ENCODE measurements around the gene ARHGAP42. TPM values are rescaled to one million over a fixed set of nuclear protein-coding genes. Genes with fewer than 3 reads are reported as not detected.

Gene ARHGAP42
- total RNA-seq, 2 experiments from 2014 or later: not detected

DNA sequence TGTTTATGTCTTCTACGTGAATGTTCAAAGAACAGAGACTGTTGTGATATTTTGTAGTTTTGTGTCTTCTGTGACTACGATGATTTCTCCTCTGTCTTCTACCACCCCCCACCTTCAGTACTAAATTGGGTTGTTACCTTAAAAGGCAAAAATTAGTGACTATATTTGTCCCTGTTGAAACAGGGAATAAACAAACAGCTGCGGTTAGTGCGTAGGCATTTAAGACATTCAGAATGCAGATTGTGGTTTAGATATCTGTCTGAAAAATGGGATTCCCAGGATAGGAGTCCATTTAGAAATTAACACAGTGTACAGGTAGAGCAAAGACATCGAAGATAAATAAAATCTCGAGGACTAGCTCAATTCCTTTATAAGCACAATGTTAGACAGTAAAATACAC, 15.6 kb upstream of the ARHGAP42 start:
- Mint-ChIP-seq H3K4me3 (no peak overlapping the region), H3K36me3 (ENCODE audit: low read depth) (no peaks in the 10 kb centered on the region), H3K9me3 (peaks cover 4% of the 10 kb centered on the region), H3K4me1 (no peaks in the 10 kb centered on the region), H3K27me3 (no peaks in the 10 kb centered on the region), H3K27ac (no peak overlapping the region)
- no peak for DNase-seq
- POLR2A ChIA-PET: no interaction called here
- CTCF ChIA-PET: no interaction called here

DNA sequence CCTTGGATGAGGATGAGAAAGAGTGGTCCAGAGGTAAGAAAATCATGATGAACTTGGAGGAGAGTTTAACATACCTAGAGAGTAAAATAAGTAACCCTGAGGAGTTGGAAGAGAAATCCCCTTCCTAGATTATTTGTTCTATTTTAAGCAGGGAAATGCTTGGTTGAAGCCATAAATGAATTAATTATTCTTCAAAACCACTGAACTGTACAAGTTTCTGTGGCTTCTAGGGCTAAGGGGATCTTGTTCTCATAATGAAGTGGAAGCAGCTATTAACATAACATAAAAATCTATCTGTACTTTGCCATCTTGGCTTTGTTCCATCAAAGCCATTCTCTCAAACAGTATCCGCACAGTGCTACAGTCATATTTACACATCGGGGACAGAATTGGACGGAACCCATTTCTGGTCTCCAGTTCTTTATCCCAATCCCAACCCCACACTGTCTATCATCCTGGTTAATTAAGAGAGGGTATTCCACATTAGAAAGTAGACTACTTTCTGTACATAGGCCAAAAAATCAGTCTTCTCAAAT, 14.5 kb upstream of the ARHGAP42 start:
- DNase-seq: no peak
- no peak overlapping the region for H3K27ac Mint-ChIP-seq
- CTCF ChIA-PET: no interaction called here

DNA sequence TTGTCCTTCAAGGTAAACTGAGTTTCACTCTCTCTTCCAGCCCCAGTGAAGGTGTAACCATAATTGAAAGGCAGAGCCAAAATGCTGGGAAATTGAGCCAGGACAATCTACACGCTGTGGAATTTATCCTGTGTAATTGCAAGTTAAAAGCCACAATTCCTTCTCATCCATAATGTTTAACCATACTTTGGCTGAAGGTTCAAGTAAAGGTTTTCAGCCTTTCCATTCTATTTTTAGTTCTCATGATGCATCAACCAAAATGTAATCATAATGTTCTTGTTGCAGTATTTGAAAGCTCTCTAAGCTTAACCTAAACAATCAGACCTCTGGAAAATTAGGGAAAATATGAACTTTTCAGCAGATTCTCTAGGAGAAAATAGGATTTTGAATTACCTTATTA, 14.0 kb upstream of the ARHGAP42 start:
- H3K36me3 Mint-ChIP-seq (ENCODE audit: low read depth): no peaks in the 10 kb centered on the region
- ChIA-PET CTCF (interaction anchor here (0.6 kb wide), 1 partner anchor 9 kb away, joined by 3 read pairs; no protein-coding TSS in a partner anchor), POLR2A (no interaction called here)
- H3K9me3 Mint-ChIP-seq: peaks cover 9% of the 10 kb centered on the region
- no peak for DNase-seq
- H3K27me3 Mint-ChIP-seq: no peaks in the 10 kb centered on the region
- H3K27ac Mint-ChIP-seq: no peak overlapping the region
- H3K4me1 Mint-ChIP-seq: no peaks in the 10 kb centered on the region
- no peak overlapping the region for H3K4me3 Mint-ChIP-seq

More for the DNA sequence above, 14.5 kb upstream of the ARHGAP42 start:
- H3K4me3 Mint-ChIP-seq: no peak overlapping the region
- no peaks in the 10 kb centered on the region for H3K27me3 Mint-ChIP-seq
- POLR2A ChIA-PET: no interaction called here
- H3K4me1 Mint-ChIP-seq: no peaks in the 10 kb centered on the region
- H3K36me3 Mint-ChIP-seq (ENCODE audit: low read depth): no peaks in the 10 kb centered on the region
- H3K9me3 Mint-ChIP-seq: peaks cover 9% of the 10 kb centered on the region

DNA sequence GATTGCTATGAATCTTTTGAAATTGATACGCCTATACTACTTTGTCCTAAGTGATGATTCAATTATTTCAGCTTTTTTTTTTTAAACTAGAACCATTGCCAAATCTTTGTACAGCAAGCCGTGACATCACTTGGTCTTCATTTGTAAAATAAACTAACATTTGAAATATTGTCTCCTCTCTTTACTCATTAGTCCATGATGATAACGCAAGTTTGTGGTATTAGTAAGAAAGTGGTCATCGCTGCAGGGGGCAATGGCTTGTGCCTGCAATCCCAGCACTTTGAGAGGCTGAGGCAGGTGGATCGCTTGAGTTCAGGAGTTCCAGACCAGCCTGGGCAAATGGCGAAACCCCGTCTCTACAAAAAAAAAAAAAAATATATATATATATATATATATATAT, 12.9 kb upstream of the ARHGAP42 start:
- Mint-ChIP-seq H3K27me3 (no peaks in the 10 kb centered on the region), H3K4me1 (no peaks in the 10 kb centered on the region), H3K4me3 (no peak overlapping the region), H3K36me3 (ENCODE audit: low read depth) (no peaks in the 10 kb centered on the region), H3K9me3 (peaks cover 9% of the 10 kb centered on the region), H3K27ac (no peak overlapping the region)
- DNase-seq: no peak
- POLR2A ChIA-PET: no interaction called here
- CTCF ChIA-PET: no interaction called here

DNA sequence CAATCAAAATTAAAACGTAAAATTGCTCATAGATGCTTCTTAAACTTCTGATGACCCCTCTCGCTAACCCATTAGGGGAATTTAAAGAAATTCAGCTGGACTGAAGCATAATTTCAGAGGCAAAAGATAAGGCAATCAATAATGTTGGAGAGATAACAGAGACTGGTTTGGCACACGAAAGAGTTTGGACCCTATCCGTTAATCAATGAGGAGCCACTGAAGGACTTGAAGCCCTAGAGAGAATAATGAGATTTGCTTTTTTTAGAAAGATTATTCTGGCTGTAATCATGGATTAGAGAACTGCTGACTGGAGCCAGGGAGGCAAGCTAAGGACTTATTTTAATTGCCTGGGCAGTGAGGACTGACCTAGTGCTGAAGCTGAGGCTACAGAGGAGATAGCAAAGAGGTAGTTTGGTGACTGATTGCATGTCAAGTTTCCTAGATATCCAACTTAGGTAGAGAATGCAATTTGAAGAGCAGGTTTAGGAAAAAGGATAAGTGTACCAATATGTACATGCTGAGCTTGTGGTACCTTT, 11.9 kb upstream of the ARHGAP42 start:
- no peak for DNase-seq
- POLR2A ChIA-PET: no interaction called here
- Mint-ChIP-seq H3K9me3 (peaks cover 9% of the 10 kb centered on the region), H3K27ac (no peak overlapping the region), H3K4me1 (no peaks in the 10 kb centered on the region), H3K36me3 (ENCODE audit: low read depth) (no peaks in the 10 kb centered on the region), H3K4me3 (no peak overlapping the region), H3K27me3 (no peaks in the 10 kb centered on the region)
- CTCF ChIA-PET: no interaction called here

DNA sequence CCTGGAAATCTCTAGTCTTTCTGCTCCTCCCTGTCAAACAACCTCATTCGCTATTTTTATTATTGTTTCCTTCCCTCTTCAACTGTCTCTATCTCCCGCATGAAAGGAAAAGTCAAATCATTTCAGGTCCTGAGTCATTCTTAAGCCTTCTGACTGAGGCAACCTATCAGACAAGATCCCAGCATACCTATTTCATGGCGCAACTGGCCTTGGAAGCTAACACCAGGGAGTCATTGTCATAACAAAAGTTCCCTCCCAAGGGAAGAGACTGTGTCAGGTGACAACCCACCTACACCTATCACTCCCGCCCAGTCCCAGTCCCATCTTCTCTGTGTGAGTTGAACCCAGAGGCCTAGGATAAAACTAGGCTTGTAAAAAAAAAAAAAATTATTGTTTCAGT, 10.2 kb upstream of the ARHGAP42 start:
- no peak for DNase-seq
- POLR2A ChIA-PET: no interaction called here
- Mint-ChIP-seq H3K27ac (no peak overlapping the region), H3K27me3 (no peaks in the 10 kb centered on the region), H3K9me3 (peaks cover 9% of the 10 kb centered on the region), H3K4me3 (no peak overlapping the region), H3K36me3 (ENCODE audit: low read depth) (no peaks in the 10 kb centered on the region), H3K4me1 (peaks cover 3% of the 10 kb centered on the region)
- CTCF ChIA-PET: no interaction called here

DNA sequence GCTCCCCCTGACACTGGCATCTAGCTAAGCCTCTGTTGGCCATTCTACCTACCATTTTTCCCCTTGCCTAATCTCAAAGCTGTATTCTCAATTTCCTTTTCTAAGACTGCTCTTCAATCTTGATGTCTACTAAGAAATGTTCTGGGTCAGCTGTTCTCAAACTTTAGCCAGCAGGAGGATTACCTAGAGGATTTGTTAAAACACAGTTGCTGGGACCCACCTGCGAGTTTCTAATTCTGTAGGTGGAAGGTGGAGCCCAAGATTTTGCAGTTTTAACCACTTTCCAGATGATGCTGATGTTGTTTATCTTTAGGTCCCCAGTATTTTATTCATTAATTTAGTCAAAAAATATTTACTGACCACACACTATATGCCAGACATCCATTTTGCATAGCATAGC, 9.3 kb upstream of the ARHGAP42 start:
- POLR2A ChIA-PET: no interaction called here
- CTCF ChIA-PET: no interaction called here
- H3K9me3 Mint-ChIP-seq: peaks cover 10% of the 10 kb centered on the region
- peaks cover 3% of the 10 kb centered on the region for H3K4me1 Mint-ChIP-seq
- no peak overlapping the region for H3K27ac Mint-ChIP-seq
- H3K27me3 Mint-ChIP-seq: no peaks in the 10 kb centered on the region
- H3K36me3 Mint-ChIP-seq (ENCODE audit: low read depth): no peaks in the 10 kb centered on the region
- H3K4me3 Mint-ChIP-seq: no peak overlapping the region
- DNase-seq: no peak

DNA sequence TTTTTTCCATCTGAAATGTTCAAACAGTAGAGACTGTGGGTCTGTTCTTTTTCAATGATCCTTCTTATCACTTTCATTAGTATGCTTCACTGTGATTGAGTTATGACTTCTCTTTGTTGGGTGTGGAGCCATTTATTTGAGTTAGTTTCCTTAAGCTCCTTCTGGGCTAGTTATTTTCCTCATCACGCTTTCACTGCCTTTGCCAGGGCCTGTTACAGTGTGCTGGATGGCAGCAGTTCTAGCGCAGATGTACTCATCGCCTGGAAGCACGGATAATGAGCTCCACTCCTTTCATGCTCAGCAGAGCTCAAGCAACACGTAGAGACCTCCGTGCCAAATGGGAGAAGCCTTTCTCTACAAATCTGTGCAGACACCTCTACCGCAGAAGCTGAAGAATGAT, 7.0 kb upstream of the ARHGAP42 start:
- CTCF ChIA-PET: no interaction called here
- DNase-seq: no peak
- Mint-ChIP-seq H3K27me3 (no peaks in the 10 kb centered on the region), H3K4me1 (peaks cover 3% of the 10 kb centered on the region), H3K36me3 (ENCODE audit: low read depth) (no peaks in the 10 kb centered on the region), H3K4me3 (no peak overlapping the region), H3K9me3 (peaks cover 10% of the 10 kb centered on the region), H3K27ac (no peak overlapping the region)
- POLR2A ChIA-PET: no interaction called here

DNA sequence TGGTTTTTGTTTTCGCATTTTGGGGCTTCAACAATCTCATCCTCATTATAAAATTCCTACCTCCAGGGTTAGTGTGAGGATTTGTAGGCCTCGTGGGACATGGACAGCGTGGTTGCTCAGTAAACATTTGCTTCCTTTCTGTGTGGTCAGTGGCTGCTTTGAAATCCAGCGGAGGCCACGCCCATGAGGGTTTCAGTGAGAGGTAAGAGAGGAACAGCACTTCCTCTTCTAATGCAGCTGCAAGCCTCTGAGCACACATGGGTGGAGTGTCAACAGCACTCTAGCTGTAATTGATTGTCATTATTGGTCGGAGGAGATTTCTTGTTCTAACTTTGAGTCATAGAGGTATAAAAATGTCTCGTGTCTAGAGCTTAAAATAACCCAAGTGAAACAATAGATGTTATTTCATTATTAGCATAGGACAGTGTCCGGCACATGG, 6.0 kb upstream of the ARHGAP42 start:
- CTCF ChIA-PET: interaction anchor here (1.0 to 1.5 kb wide), 2 partner anchors 8 to 1166 kb away, joined by 3 read pairs; no protein-coding TSS in a partner anchor
- DNase-seq: no peak
- peaks cover 7% of the 10 kb centered on the region for H3K9me3 Mint-ChIP-seq
- POLR2A ChIA-PET: no interaction called here
- no peak overlapping the region for H3K27ac Mint-ChIP-seq
- H3K36me3 Mint-ChIP-seq (ENCODE audit: low read depth): no peaks in the 10 kb centered on the region
- no peak overlapping the region for H3K4me3 Mint-ChIP-seq
- H3K27me3 Mint-ChIP-seq: peaks cover 4% of the 10 kb centered on the region
- H3K4me1 Mint-ChIP-seq: peaks cover 3% of the 10 kb centered on the region

DNA sequence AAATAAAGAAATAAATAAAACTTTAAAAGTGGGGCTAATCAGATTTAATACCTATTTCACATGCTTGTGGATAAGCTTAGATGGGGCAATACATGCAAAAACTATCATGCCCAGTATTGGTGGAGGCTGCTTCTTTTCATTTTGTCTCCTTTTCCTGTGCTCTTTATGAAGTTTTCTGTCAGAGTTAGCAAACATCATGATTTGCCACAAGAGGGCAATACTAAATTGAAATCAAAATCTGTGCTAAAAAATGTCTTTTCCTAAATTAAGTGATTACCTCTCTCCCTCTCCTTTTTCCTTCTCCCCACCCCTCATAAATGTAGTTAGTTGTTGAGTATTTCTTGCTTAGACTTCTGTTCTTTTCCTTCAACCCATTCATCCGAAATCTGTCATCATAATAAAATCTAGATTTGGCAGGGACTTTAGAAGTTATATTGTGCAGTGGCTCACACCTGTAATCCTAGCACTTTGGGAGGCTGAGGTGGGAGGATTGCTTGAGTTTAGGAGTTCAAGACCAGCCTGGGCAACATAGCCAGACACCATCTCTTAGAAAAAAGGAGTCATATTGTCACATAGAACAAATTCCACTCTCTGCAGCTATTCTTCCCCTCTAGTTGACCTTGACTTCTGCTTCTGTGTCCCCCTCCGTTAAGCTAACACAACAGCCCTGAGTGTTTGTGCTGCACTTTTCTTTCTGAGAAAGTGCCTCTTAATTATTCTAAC, 4.7 kb upstream of the ARHGAP42 start:
- Mint-ChIP-seq H3K27ac (no peak overlapping the region), H3K9me3 (peaks cover 2% of the 10 kb centered on the region), H3K27me3 (peaks cover 11% of the 10 kb centered on the region), H3K4me1 (peaks cover 9% of the 10 kb centered on the region), H3K36me3 (ENCODE audit: low read depth) (no peaks in the 10 kb centered on the region), H3K4me3 (no peak overlapping the region)
- ChIA-PET CTCF (interaction anchor here (1.0 to 1.5 kb wide), 2 partner anchors 9 to 1165 kb away, joined by 3 read pairs; no protein-coding TSS in a partner anchor), POLR2A (no interaction called here)
- DNase-seq: no peak

DNA sequence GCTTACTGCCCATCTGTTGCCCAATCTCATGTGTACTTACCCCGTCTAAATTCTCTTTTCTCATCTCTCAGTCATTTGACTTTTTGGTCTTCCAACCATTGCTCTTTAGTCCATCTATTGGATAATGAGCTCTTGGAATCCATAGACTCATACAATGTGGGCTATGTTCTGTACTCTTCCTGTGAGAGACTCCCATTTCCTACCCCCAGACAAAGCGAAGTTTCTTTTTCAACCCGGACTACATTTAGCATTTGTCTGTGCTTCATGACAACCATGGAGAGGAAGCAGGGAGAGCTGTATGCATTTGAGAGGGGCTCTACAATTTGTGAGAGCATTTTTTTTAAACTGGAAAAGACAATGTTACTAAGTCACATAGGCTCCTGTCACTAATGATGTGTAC, 4.0 kb upstream of the ARHGAP42 start:
- Mint-ChIP-seq H3K9me3 (peaks cover 2% of the 10 kb centered on the region), H3K36me3 (ENCODE audit: low read depth) (no peaks in the 10 kb centered on the region), H3K27ac (no peak overlapping the region), H3K4me1 (peaks cover 12% of the 10 kb centered on the region), H3K4me3 (no peak overlapping the region), H3K27me3 (peaks cover 16% of the 10 kb centered on the region)
- DNase-seq: no peak
- ChIA-PET CTCF (no interaction called here), POLR2A (no interaction called here)

DNA sequence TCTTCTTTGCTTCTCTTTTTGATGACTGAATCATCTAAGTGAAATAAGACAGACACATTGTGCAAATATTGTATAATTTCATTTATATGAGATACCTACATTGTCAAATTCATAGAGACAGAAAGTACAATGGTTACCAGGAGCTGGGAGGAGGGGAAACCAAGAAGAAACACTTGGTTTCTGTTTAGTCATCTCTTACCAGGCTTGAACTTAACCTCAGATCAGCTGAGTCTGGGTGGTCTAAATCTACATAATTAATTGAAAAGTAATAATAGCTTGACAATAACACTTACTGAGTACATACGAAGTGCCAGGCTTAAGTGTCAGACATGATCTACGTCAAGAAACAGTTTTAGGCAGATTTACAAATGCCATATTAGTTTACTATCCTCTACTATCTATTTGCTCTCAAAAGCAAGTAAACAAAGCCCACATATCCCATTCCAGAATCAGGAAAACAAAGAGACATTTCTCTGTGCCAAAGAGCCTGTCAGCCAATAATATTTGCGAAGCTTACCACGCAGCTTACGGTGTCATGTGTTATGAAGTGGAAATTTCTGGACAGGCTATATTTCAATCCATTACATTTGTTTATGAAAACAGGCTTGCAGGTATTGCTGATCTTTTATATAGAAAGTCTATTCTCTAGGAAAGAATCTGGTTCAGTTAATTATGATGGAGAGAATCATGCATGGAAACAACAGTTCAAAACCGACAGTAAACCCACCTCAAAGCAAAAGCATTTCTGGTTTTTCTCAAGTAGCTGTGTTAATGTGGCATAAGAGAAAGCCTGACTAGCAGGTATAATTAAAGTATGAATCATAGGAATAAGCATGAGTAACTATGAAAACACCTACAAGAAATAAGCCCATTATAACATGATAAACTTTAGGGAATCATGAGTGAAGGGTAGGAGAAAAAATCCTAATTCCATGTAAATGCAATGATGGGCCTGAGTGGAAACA, 2.7 kb upstream of the ARHGAP42 start:
- no peak for DNase-seq
- Mint-ChIP-seq H3K36me3 (ENCODE audit: low read depth) (no peaks in the 10 kb centered on the region), H3K4me3 (no peak overlapping the region), H3K27ac (no peak overlapping the region), H3K4me1 (peaks cover 14% of the 10 kb centered on the region), H3K27me3 (peaks cover 22% of the 10 kb centered on the region), H3K9me3 (peaks cover 2% of the 10 kb centered on the region)
- CTCF ChIA-PET: no interaction called here
- POLR2A ChIA-PET: no interaction called here

DNA sequence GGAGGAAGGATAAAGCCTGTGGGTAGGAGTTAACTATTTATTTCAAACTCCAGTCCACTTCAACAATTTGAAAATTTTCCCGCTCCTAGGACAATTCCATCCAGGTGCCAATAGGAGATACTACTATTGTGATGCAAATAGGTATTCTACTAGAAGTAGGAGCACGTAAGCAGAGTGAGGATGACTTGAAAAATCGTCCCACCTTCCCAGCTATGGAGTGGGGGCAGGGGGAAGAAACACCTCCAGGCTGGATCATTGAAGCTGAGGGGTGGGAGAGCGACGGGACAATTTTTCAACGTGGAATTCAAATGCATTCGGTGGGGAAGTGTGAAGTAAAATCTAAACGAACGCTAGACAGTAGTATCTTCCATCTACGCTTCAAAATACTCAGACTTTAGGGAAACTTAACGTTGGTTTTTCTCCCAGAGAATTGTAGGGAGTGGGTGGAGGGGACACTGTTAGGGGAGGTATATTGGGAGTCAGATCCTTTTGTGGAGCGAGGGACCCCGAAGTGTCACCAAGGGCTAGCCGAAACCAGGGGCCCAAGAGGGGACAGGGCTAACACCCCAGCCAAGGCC, 523 bp upstream of the ARHGAP42 start:
- peaks cover 11% of the 10 kb centered on the region for H3K4me1 Mint-ChIP-seq
- peaks cover 2% of the 10 kb centered on the region for H3K9me3 Mint-ChIP-seq
- peak overlapping the region; percentile 23 for H3K4me3 Mint-ChIP-seq
- no peaks in the 10 kb centered on the region for H3K36me3 Mint-ChIP-seq (ENCODE audit: low read depth)
- CTCF ChIA-PET: no interaction called here
- no peak for DNase-seq
- peaks cover 22% of the 10 kb centered on the region for H3K27me3 Mint-ChIP-seq
- no peak overlapping the region for H3K27ac Mint-ChIP-seq
- POLR2A ChIA-PET: no interaction called here

All from activated CD4-positive, alpha-beta memory T cell treated with anti-CD3 and anti-CD28 coated beads, Interleukin-2, amount 10 ng/mL, durations not matched to agents 7 days and 5 days (primary cell).